Measurements from ENCODE around the gene NXT1. TPM values are rescaled to one million over a fixed set of nuclear protein-coding genes. Genes with fewer than 3 reads are reported as not detected.
A peak's percentile ranks its signal among the peaks of the same experiment; 100 is the strongest.

The NXT1 gene
- total RNA-seq, 1 donor from 2014 or later = 15.9 TPM

GRCh38 chr20:23374441-23374840 is 23.9 kb downstream of the NXT1 start:
- DNase-seq (ENCODE audit: low spot score) = no peak
- no peak for ATAC-seq
- intact Hi-C loops (cut with DNase I) = no loop called here

DNA sequence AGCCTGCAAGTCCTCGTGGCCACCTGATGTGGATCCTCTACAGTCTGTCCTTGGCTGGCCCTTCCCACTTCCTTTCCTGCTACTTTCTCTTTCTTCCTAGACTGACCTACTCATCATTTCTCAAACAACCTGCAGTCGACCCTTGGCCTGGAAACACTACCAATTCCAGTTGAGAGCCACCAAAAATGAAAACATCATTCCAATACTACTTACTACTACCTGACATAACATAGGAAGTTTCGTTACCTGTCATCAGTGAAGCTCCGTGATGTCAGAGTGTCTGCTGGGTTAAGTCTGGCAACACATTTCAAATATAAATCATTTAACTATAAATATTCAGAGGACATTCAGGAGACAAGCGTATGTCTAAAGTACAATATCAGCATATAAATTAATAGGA is 25.2 kb downstream of the NXT1 start:
- DNase-seq (ENCODE audit: low spot score) (no peak), ATAC-seq (no peak)
- intact Hi-C loops (cut with DNase I) = no loop called here

DNA sequence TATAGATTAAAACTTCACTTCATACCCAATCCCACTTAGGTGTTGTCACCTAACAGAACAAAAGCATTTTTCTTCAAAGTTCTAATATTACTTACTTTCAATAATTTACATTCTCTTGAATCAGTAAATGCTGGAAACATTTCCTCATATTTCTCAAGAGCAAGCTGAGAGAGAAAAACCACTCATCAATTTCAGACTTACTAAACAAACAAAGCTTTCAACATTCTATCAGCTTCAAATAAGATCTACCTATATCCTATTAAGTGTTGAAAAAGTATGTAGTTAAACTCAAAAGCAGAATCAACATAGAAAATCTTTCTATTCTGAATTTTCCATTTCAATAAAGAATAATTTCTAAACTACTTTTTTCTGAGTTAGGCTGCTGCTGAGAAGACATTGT is 29.2 kb downstream of the NXT1 start:
- intact Hi-C loops (cut with DNase I) = no loop called here
- ATAC-seq = no peak

DNA sequence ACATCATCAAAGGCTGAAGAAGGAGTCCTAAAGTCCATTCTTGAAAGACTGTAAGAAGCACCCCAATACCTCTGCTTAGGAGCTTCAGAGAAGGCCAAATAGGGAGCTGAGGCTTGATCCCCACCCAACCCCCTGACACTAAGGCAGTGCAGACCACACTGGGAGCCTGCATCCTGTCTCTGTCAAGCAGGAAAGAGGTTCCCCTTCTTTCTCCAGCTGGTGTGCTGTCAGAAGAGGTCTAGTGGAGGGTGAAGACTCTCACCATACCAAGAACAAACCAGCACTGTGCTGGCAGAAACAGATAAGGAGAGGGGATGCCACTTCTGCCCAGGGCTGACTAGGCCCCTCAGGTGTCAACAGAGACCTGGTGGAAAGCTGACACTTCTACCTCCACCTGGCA is 31.3 kb downstream of the NXT1 start:
- ATAC-seq (no peak), DNase-seq (ENCODE audit: low spot score) (no peak)
- intact Hi-C loops (cut with DNase I) = no loop called here

More for the DNA sequence above, 29.2 kb downstream of the NXT1 start:
- no peak for DNase-seq (ENCODE audit: low spot score)

GRCh38 chr20:23386304-23387117 is 35.9 kb downstream of the NXT1 start:
- intact Hi-C loops (cut with DNase I) = no loop called here
- DNase-seq (ENCODE audit: low spot score) (no peak), ATAC-seq (no peak)

- ATAC-seq (no peak), DNase-seq (ENCODE audit: low spot score) (no peak)
- intact Hi-C loops (cut with DNase I) = no loop called here
Observed at GRCh38 chr20:23387118-23387443, 36.5 kb downstream of the NXT1 start.

GRCh38 chr20:23390091-23390774 is 39.6 kb downstream of the NXT1 start:
- ATAC-seq = no peak

GRCh38 chr20:23391707-23392310 is 41.2 kb downstream of the NXT1 start:
- ATAC-seq (no peak), DNase-seq (ENCODE audit: low spot score) (no peak)
- intact Hi-C loops (cut with DNase I) = no loop called here

More at GRCh38 chr20:23390091-23390774, 39.6 kb downstream of the NXT1 start:
- intact Hi-C loops (cut with DNase I) = no loop called here
- no peak for DNase-seq (ENCODE audit: low spot score)

DNA sequence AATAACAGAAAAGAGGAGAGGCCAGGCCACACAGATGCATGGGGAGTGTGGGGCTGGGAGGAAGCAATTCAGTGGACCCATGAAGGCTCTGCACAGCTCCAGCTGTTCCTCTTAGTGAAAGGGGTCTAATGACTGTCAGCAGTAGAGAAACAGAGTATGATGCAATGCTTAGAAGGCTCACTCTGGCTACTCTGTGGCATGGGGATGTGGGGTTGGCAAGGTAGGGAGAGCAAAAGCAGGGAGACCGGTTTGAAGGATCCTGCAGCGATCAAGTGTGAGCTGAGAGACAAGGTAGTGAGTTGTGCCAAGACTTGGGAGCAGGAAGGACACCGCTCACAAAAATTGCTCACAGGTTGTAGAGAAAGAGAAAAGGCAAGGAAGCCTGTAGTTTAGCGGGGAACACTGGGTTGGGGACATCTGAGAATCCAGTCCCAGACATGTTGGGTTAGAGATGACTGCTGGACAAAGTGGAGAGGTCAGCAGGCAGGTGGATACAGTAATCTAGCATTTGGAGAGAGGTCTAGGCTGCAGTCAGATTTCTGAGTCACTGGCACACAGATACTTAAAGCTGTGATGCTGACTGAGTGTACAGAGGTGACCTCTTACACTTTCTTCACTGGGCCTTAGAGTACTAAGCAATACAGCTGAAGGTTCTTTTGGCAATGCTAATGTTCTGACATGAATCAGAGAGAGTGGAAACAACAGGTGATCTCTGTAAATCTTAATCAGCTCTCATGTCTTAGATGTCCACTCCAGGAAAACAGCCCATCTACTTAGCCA is 43.6 kb downstream of the NXT1 start:
- DNase-seq (ENCODE audit: low spot score) = no peak
- ATAC-seq = no peak
- intact Hi-C loops (cut with DNase I) = no loop called here

DNA sequence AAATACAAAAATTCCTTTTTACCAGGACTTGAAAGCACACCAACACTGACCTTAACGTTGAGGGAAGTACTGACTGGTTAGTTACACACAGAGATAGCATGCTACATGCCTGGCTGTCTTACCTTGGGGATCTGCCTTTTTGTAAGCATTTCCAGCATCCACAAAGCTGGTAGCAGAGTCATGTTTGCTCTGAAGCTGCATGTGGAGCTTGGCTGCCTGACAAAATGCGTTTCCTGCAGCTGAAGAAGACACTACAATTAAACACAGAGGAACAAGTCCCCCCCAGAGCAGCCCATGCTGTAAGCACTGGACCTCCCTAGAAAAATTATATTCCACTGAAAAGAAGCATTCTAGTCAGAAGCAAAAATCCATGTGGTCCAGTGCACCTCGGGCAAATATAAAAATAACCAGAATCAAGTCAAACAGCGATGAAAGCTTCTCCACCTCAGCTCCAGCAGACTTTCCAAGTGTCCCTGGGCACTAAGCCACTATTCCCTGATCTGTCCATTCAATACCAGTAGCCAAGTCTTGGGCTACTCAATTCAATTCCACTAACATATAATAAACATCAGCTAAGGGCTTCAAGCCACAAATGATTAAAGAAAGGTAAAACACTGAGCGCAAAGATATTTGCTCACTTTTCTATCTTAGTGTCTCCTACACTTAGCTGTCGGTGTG is 46.5 kb downstream of the NXT1 start:
- no peak for DNase-seq (ENCODE audit: low spot score)
- no peak for ATAC-seq
- intact Hi-C loops (cut with DNase I) = no loop called here

GRCh38 chr20:23397961-23398360 is 47.4 kb downstream of the NXT1 start:
- intact Hi-C loops (cut with DNase I) = no loop called here
- ATAC-seq (peak; percentile 53), DNase-seq (ENCODE audit: low spot score) (no peak)

- intact Hi-C loops (cut with DNase I) = no loop called here
- DNase-seq (ENCODE audit: low spot score) (no peak), ATAC-seq (no peak)
Observed at GRCh38 chr20:23399568-23400241, 49.1 kb downstream of the NXT1 start.

DNA sequence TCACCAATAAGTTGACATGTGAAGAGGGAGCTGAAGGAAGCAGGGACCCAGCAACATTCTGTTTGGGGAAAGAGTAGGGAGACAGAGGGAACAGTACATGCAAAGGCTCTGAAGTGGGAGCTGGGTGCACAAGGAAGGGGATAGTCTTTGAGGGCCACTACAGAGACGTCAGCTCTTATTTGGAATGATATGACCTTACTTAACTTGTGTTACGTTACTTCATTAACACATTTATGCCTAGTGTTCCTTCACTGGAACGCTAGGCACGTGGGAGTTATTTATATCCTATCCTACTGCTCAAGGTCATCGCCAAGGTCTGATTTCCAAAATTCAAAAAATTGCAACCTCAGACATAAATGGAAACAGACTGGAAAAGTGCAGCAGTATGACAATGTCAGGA is 50.5 kb downstream of the NXT1 start:
- ATAC-seq (no peak), DNase-seq (ENCODE audit: low spot score) (no peak)
- intact Hi-C loops (cut with DNase I) = no loop called here

- intact Hi-C loops (cut with DNase I) = no loop called here
- no peak for DNase-seq (ENCODE audit: low spot score)
- no peak for ATAC-seq
Observed at GRCh38 chr20:23403751-23404150, 53.2 kb downstream of the NXT1 start.

- DNase-seq (ENCODE audit: low spot score) = no peak
- intact Hi-C loops (cut with DNase I) = no loop called here
- ATAC-seq = no peak
Observed at GRCh38 chr20:23404196-23404595, 53.6 kb downstream of the NXT1 start.

Data from sciatic nerve (tissue), 2 donors.